ENCODE results near the gene FAM120A.

DNA sequence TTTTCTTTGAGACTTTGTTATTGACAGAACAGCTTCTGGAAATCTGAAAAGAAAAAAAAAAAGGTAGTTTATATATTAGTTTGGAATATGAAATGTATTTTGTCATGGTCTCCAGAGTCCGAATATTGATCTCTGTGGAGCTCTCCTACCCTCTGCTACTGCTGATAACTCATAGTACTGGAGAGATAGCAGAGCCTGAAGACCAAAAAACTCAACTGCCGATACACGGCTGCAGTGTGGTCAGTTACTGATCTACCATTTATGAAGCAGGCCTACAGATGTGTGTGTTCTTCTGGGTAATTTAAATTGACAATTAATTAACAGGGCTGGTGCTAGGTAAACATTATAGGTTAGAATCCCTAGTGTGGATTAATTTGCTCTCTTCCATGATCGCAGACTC lies 3.8 kb upstream of the FAM120A start:
- TF ChIP-seq POLR2A (IDR thresholded peaks at IDR 0.05; ENCODE audit: low read length), result no peak
- no peak for TF ChIP-seq GATA1 (IDR thresholded peaks at IDR 0.05; ENCODE audit: low read depth, low read length)
